Hematopoietic multipotent progenitor cell treated with erythropoietin and hydrocortisone succinate and interleukin-3 and kit ligand, for 8 days (in vitro differentiated cells): ENCODE data around the gene NRP1.
"Not testable (repeated sequence)": the region's sequence is repeated elsewhere in the genome, so short reads cannot be mapped to it uniquely, and the experiment has no call there.

Experiments
- DNase-seq: peaks from one replicate; pipeline ENCODE4 v3.0.0-alpha.2; 2015

Gene NRP1

GRCh38 chr10:33334153-33334804 lies at the start of gene NRP1:
Gene NRP1 (minus strand): TSS chr10:33334667. CDS start chr10:33334382, 285 bp downstream.
- no peak for DNase-seq

- DNase-seq, result not testable (repeated sequence)
Observed at GRCh38 chr10:33384201-33384600, 49.7 kb upstream of the NRP1 start.

GRCh38 chr10:33382921-33383713 lies 48.6 kb upstream of the NRP1 start:
- no peak for DNase-seq

GRCh38 chr10:33382216-33382600 lies 47.7 kb upstream of the NRP1 start:
- DNase-seq, result no peak

GRCh38 chr10:33381451-33382215 lies 47.2 kb upstream of the NRP1 start:
- DNase-seq, result no peak

- DNase-seq, result no peak
Observed at GRCh38 chr10:33377658-33378025, 43.2 kb upstream of the NRP1 start.

GRCh38 chr10:33376976-33377657 lies 42.6 kb upstream of the NRP1 start:
- no peak for DNase-seq

- DNase-seq, result no peak
Observed at GRCh38 chr10:33376476-33376875, 42.0 kb upstream of the NRP1 start.

- no peak for DNase-seq
Observed at GRCh38 chr10:33373263-33373662, 38.8 kb upstream of the NRP1 start.

- DNase-seq, result no peak
Observed at GRCh38 chr10:33371234-33371633, 36.8 kb upstream of the NRP1 start.

GRCh38 chr10:33370434-33370930 lies 36.0 kb upstream of the NRP1 start:
- DNase-seq, result no peak

GRCh38 chr10:33368086-33368485 lies 33.6 kb upstream of the NRP1 start:
- DNase-seq, result no peak

GRCh38 chr10:33365871-33366411 lies 31.5 kb upstream of the NRP1 start:
- peak; percentile 25 for DNase-seq

GRCh38 chr10:33365301-33365700 lies 30.8 kb upstream of the NRP1 start:
- DNase-seq, result no peak

GRCh38 chr10:33363106-33363505 lies 28.6 kb upstream of the NRP1 start:
- DNase-seq, result no peak

- DNase-seq, result no peak
Observed at GRCh38 chr10:33358016-33358415, 23.5 kb upstream of the NRP1 start.

GRCh38 chr10:33355274-33355673 lies 20.8 kb upstream of the NRP1 start:
- DNase-seq, result no peak

GRCh38 chr10:33353853-33354252 lies 19.4 kb upstream of the NRP1 start:
- DNase-seq, result no peak

GRCh38 chr10:33353334-33353733 lies 18.9 kb upstream of the NRP1 start:
- DNase-seq, result no peak

GRCh38 chr10:33352615-33353014 lies 18.1 kb upstream of the NRP1 start:
- no peak for DNase-seq

GRCh38 chr10:33352175-33352574 lies 17.7 kb upstream of the NRP1 start:
- DNase-seq, result no peak

- no peak for DNase-seq
Observed at GRCh38 chr10:33350041-33350440, 15.6 kb upstream of the NRP1 start.

- DNase-seq, result no peak
Observed at GRCh38 chr10:33349268-33349667, 14.8 kb upstream of the NRP1 start.
